Suppressor macrophage treated with lipopolysaccharide for 1 hour (primary cell): ENCODE results near the gene PPFIA4.

ENCODE experiments used
- DNase-seq, 3 donors: peaks; one replicate each; pipeline ENCODE4 v3.0.0-alpha.2; 2020 to 2022

Gene PPFIA4

GRCh38 chr1:203041351-203041932 lies 15.2 kb downstream of the PPFIA4 start:
- no peak for DNase-seq

GRCh38 chr1:203043830-203044545 lies 17.7 kb downstream of the PPFIA4 start:
- DNase-seq: no peak

- no peak for DNase-seq
Observed at GRCh38 chr1:203044546-203045250, 18.4 kb downstream of the PPFIA4 start.

GRCh38 chr1:203045336-203045735 lies 19.0 kb downstream of the PPFIA4 start:
- DNase-seq: no peak

GRCh38 chr1:203045821-203046594 lies 19.7 kb downstream of the PPFIA4 start:
- no peak for DNase-seq

GRCh38 chr1:203046984-203047630 lies 20.8 kb downstream of the PPFIA4 start:
- peak; percentile 80 to 92 (median 90) for DNase-seq

GRCh38 chr1:203048086-203048485 lies 21.8 kb downstream of the PPFIA4 start:
- no peak for DNase-seq

- no peak for DNase-seq
Observed at GRCh38 chr1:203048555-203049051, 22.3 kb downstream of the PPFIA4 start.

GRCh38 chr1:203049077-203049476 lies 22.8 kb downstream of the PPFIA4 start:
- DNase-seq: no peak

- no peak for DNase-seq
Observed at GRCh38 chr1:203049576-203050180, 23.4 kb downstream of the PPFIA4 start.

GRCh38 chr1:203050826-203051225 lies 24.5 kb downstream of the PPFIA4 start:
- peak; percentile 50 to 53 (median 52) for DNase-seq

GRCh38 chr1:203051841-203052324 lies 25.6 kb downstream of the PPFIA4 start:
- DNase-seq: no peak

GRCh38 chr1:203052601-203053000 lies 26.3 kb downstream of the PPFIA4 start:
- no peak for DNase-seq

GRCh38 chr1:203054184-203054583 lies 27.9 kb downstream of the PPFIA4 start:
- no peak for DNase-seq

- DNase-seq: no peak
Observed at GRCh38 chr1:203054642-203055041, 28.4 kb downstream of the PPFIA4 start.

GRCh38 chr1:203055161-203055799 lies 29.0 kb downstream of the PPFIA4 start:
- no peak for DNase-seq

- DNase-seq: no peak
Observed at GRCh38 chr1:203056012-203056411, 29.7 kb downstream of the PPFIA4 start.

GRCh38 chr1:203056516-203056915 lies 30.2 kb downstream of the PPFIA4 start:
- no peak for DNase-seq

- DNase-seq: peak; percentile 61 to 70 (median 67)
Observed at GRCh38 chr1:203057911-203058675, 31.8 kb downstream of the PPFIA4 start.

- DNase-seq: peak in 2 of 3 donors; percentile 41 to 43
Observed at GRCh38 chr1:203058676-203058935, 32.3 kb downstream of the PPFIA4 start.

- DNase-seq: peak in 2 of 3 donors; percentile 29 to 39
Observed at GRCh38 chr1:203059485-203059884, 33.2 kb downstream of the PPFIA4 start.
